ENCODE data around the gene NEO1. TPM values are rescaled to one million over a fixed set of nuclear protein-coding genes. Genes with fewer than 3 reads are reported as not detected.

The NEO1 gene, protein sequence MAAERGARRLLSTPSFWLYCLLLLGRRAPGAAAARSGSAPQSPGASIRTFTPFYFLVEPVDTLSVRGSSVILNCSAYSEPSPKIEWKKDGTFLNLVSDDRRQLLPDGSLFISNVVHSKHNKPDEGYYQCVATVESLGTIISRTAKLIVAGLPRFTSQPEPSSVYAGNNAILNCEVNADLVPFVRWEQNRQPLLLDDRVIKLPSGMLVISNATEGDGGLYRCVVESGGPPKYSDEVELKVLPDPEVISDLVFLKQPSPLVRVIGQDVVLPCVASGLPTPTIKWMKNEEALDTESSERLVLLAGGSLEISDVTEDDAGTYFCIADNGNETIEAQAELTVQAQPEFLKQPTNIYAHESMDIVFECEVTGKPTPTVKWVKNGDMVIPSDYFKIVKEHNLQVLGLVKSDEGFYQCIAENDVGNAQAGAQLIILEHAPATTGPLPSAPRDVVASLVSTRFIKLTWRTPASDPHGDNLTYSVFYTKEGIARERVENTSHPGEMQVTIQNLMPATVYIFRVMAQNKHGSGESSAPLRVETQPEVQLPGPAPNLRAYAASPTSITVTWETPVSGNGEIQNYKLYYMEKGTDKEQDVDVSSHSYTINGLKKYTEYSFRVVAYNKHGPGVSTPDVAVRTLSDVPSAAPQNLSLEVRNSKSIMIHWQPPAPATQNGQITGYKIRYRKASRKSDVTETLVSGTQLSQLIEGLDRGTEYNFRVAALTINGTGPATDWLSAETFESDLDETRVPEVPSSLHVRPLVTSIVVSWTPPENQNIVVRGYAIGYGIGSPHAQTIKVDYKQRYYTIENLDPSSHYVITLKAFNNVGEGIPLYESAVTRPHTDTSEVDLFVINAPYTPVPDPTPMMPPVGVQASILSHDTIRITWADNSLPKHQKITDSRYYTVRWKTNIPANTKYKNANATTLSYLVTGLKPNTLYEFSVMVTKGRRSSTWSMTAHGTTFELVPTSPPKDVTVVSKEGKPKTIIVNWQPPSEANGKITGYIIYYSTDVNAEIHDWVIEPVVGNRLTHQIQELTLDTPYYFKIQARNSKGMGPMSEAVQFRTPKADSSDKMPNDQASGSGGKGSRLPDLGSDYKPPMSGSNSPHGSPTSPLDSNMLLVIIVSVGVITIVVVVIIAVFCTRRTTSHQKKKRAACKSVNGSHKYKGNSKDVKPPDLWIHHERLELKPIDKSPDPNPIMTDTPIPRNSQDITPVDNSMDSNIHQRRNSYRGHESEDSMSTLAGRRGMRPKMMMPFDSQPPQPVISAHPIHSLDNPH (N-terminal part only)
- 9.2 and 65.9 TPM in 2 replicates for total RNA-seq

DNA sequence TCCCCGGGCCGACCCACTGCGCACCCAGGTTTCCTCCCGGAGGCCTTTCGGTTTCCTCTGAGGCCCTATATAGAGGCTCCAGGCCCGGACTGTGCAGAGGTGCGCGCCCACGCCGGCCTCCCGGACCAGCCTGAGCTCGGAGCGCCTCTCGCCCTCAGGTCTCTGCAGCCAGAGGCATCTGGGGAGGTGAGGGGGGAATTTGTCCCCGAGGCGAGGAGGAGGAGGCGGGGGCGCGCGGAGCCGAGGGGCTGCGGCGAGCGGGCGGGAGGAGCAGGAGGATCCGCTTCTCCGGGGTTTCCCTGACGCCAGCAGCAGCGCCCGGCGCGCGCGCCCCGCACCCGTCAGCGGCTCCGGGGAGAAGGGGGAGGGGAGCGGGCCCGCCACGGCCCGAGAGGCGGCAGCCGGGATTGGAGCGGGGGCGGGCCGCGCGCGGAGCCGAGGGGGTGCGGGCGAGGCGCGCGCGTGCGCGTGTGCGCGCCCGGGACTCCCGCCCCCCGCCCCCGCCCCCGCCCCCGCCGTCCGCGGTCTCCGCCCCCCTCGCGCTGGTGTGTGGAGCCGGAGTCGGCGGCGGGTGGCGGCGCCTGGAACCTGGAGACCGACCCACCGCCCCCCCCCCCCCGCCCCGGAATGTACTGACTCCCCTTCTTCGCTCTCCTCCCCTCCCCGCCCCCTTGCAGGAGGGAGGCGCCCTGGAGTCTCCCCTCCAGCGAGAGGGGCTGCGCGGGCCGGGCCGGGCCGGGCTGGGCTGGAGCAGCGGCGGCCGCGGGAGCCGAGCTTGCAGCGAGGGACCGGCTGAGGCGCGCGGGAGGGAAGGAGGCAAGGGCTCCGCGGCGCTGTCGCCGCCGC, at the start of gene NEO1:
Gene NEO1, plus strand, starts transcription at position 657 of the 846 bp plus-strand sequence. CDS start 213 bp downstream, outside the sequence.

